Subcutaneous adipose tissue (tissue), 4 donors: ENCODE results near the gene GRIK1. TPM values are rescaled to one million over a fixed set of nuclear protein-coding genes. Genes with fewer than 3 reads are reported as not detected.

Experiments used
- total RNA-seq, 4 donors: library from RNA; depleted of rRNA; stranded (reverse); fragments of >200 nt; gene quantifications; one replicate each; pipeline ENCODE4 v1.1.0, GENCODE V29; 2016
- TF ChIP-seq, protein P1 (sequence below): fragments of 450-650 bp; IDR thresholded peaks from one replicate; pipeline ENCODE4 v1.5.1; 2016; ENCODE audit warnings: low read depth, mild to moderate bottlenecking, control low read depth, antibody characterized with exemption, moderate library complexity

GRIK1 gene
- total RNA-seq, 4 donors from 2014 or later, result 0.17 TPM; not detected in 3

DNA sequence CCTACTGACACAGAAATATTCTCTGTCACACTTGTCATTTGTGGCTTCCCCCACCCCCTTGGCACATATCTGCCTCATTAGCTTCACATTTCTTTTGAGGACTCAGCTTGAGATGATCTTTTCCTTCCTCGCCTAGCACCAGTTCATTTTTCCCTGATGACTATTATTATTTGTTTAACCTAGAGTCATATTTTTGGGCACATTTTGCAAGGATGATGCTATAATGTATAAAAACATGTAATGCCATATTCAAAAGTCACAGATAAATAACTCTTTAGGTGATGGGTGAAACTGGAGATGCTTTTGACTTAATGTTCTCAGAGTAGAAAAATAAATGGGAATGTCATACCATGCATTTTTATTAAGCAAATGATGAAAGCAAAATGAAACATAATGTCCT is 438.3 kb downstream of the GRIK1 start:
- TF ChIP-seq, protein P1, sequence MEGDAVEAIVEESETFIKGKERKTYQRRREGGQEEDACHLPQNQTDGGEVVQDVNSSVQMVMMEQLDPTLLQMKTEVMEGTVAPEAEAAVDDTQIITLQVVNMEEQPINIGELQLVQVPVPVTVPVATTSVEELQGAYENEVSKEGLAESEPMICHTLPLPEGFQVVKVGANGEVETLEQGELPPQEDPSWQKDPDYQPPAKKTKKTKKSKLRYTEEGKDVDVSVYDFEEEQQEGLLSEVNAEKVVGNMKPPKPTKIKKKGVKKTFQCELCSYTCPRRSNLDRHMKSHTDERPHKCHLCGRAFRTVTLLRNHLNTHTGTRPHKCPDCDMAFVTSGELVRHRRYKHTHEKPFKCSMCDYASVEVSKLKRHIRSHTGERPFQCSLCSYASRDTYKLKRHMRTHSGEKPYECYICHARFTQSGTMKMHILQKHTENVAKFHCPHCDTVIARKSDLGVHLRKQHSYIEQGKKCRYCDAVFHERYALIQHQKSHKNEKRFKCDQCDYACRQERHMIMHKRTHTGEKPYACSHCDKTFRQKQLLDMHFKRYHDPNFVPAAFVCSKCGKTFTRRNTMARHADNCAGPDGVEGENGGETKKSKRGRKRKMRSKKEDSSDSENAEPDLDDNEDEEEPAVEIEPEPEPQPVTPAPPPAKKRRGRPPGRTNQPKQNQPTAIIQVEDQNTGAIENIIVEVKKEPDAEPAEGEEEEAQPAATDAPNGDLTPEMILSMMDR, result no peak

DNA sequence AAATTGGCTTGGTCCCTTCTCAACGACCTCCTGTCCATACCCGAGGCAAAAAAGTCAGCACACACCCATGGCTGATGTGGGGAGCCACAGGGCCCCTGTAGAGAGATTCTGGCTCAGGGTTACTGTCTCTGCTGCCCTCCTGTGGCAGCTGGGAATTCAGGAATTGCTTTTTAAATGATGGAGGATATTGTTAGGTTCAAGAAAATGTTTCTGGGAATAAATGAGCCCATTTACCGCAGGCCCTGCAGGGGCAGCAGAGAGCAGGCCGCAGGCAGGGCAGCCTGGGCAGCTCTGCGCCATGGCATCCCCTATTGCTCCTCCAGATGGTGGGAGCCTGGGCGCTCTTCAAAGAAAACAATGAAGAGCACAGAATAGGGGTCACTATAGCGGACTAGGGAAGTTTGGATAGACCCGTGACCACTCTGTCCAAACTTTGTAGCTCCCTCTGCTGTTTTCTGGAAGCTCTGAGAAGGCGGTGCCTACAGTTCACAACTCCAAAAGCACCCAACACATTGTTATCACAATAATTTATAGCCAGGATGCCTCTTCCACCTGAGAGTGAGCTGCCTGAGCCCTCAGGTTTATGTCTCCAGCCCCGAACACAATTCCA is 440.0 kb downstream of the GRIK1 start:
- TF ChIP-seq, protein P1, result no peak

DNA sequence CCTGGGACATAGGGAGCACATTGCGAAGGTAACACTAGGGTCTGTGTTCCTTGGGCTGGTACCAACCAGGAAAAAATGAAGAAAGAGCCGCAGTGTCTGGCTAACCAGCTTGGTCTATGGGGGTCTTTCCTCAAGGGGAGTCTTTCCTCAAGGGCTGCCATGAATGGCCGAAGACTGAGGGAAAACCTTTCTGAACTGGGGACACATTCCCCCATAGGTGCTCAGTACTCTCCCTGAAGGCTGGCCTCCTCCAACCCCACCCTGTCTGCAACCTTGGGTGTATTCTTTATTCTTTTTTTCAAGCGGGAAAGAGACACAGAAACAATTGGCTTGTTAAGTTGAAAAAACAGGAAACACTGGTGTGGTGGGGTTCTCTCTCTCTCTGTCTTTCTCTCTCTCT is 440.6 kb downstream of the GRIK1 start:
- TF ChIP-seq, protein P1, result no peak

DNA sequence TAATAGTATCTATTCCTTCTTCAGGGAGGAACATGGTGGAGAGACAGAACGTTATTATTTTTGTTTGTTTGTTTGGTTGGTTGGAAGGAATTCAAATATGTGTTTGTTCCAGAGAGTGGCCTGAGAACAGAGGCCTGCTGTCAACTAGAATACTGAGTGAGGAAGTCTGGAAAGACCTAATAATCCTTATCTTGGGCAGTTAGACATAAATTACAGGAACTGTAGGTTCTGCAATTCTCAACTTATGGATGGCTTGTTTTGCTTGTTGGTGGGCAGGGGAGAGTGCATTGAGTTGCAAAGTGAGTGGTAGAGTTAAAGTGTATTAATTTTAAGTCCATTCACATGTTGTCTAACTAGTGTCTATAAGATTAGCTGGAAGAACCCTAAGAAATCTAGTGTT is 443.5 kb downstream of the GRIK1 start:
- TF ChIP-seq, protein P1, result no peak

DNA sequence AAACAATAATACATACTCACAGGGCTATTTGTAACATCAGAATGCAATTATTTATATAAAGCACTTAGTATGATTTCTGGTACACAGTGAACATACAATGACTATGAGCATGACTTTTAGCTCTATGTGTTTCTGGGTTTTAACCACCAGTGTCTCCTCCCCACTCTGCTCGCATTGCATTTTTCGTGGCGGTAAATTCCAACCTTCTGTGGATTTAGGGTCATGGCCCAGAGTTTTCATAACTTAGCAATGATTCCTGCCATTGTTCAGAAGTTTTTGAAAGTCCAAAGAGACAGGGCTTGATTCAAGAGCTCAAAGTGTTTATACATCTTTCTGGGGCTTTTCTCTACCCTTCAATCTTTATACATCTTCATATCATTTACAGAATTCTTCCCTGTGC is 449.8 kb downstream of the GRIK1 start:
- TF ChIP-seq, protein P1, result no peak

DNA sequence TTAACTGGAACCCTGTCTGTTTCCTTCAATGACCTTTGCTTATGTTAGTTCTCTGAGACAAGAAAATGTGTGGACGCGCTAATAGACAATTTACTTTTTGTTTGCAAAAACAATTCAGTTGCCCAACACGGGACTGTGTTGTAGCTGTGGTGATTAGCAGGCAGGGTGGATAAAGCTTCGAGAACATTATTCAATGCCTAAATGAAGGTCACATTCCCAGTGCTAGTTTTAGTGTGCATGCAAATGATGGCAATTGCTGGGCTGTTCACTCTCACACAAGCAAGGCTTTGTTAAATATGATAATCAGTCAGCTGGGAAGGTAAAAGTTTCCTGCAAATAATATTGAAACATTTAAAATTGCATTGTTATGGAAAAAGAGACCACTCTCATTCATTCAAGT is 452.6 kb downstream of the GRIK1 start:
- TF ChIP-seq, protein P1, result no peak

Other genes starting within 250 kb of the GRIK1 start
- gene CLDN17, start 226.8 kb upstream of the GRIK1 start, total RNA-seq, result not detected